H9 (cell line): Measurements from ENCODE around the gene MARCHF3. TPM values are rescaled to one million over a fixed set of nuclear protein-coding genes. Genes with fewer than 3 reads are reported as not detected.

ENCODE experiments used
- DNase-seq: peaks from one replicate; pipeline ENCODE4 v3.0.0-alpha.2; 2017
- H2AFZ ChIP-seq: one replicate; pipeline ENCODE4 v1.6.1; 2013; ENCODE audit warnings: mild to moderate bottlenecking, low read length, control low read depth, moderate library complexity
- H2AK5ac ChIP-seq: 2 replicates; pipeline ENCODE4 v1.6.1; 2013; ENCODE audit warnings: low read length, control low read depth, mixed read lengths; ENCODE audit not compliant: insufficient read length
- H2BK120ac ChIP-seq: one replicate; pipeline ENCODE4 v1.6.1; 2013; ENCODE audit warnings: low read depth, mild to moderate bottlenecking, low read length, control low read depth, inconsistent platforms; ENCODE audit not compliant: poor library complexity, severe bottlenecking
- H2BK12ac ChIP-seq: 2 replicates; pipeline ENCODE4 v1.6.1; 2013; ENCODE audit warnings: low read length, control low read depth, mixed read lengths, low read depth; ENCODE audit not compliant: insufficient read length
- H2BK15ac ChIP-seq: 2 replicates; pipeline ENCODE4 v1.6.1; 2013; ENCODE audit warnings: low read depth, low read length, control low read depth
- H2BK20ac ChIP-seq: one replicate; pipeline ENCODE4 v1.6.1; 2013; ENCODE audit warnings: low read depth, mild to moderate bottlenecking, low read length, control low read depth, inconsistent platforms; ENCODE audit not compliant: poor library complexity, severe bottlenecking
- H2BK5ac ChIP-seq: 2 replicates; pipeline ENCODE4 v1.6.1; 2013; ENCODE audit warnings: low read length, control low read depth, mixed read lengths; ENCODE audit not compliant: insufficient read length
- H3K14ac ChIP-seq: 2 replicates; pipeline ENCODE4 v1.6.1; 2013; ENCODE audit warnings: low read length, control low read depth; ENCODE audit not compliant: insufficient read depth
- H3K18ac ChIP-seq: 2 replicates; pipeline ENCODE4 v1.6.1; 2013; ENCODE audit warnings: low read depth, mild to moderate bottlenecking, mixed read lengths, low read length, control low read depth; ENCODE audit not compliant: insufficient read length
- H3K23ac ChIP-seq: 2 replicates; pipeline ENCODE4 v1.6.1; 2013; ENCODE audit warnings: low read length, control low read depth, mixed read lengths, low read depth; ENCODE audit not compliant: insufficient read length
- H3K23me2 ChIP-seq: 2 replicates; pipeline ENCODE4 v1.6.1; 2013; ENCODE audit warnings: low read depth, mild to moderate bottlenecking, mixed read lengths, low read length, control low read depth; ENCODE audit not compliant: insufficient read length, poor library complexity, severe bottlenecking
- H3K27ac ChIP-seq: 2 replicates; pipeline ENCODE4 v1.5.1; 2013; ENCODE audit warnings: low read length, control low read depth, mixed read lengths, low read depth; ENCODE audit not compliant: insufficient read length
- H3K27me3 ChIP-seq: 2 replicates; pipeline ENCODE4 v1.6.1; 2013; ENCODE audit warnings: low read length, control low read depth, inconsistent platforms; ENCODE audit not compliant: insufficient read depth
- H3K4ac ChIP-seq: 2 replicates; pipeline ENCODE4 v1.6.1; 2013; ENCODE audit warnings: low read depth, mild to moderate bottlenecking, control low read depth, inconsistent platforms, low read length, moderate library complexity
- H3K4me1 ChIP-seq: 2 replicates; pipeline ENCODE4 v1.6.1; 2013; ENCODE audit warnings: low read length, control low read depth, inconsistent platforms; ENCODE audit not compliant: insufficient read depth
- H3K4me2 ChIP-seq: 2 replicates; pipeline ENCODE4 v1.6.1; 2013; ENCODE audit warnings: low read length, control low read depth, mixed read lengths; ENCODE audit not compliant: insufficient read length, insufficient read depth
- H3K56ac ChIP-seq: 2 replicates; pipeline ENCODE4 v1.6.1; 2013; ENCODE audit warnings: low read depth, mild to moderate bottlenecking, mixed read lengths, low read length, control low read depth; ENCODE audit not compliant: insufficient read length
- H3K79me1 ChIP-seq: 2 replicates; pipeline ENCODE4 v1.6.1; 2013; ENCODE audit warnings: low read depth, mild to moderate bottlenecking, moderate library complexity, low read length, control low read depth, inconsistent platforms; ENCODE audit not compliant: insufficient read depth, poor library complexity, severe bottlenecking
- H3K79me2 ChIP-seq: 2 replicates; pipeline ENCODE4 v1.6.1; 2013; ENCODE audit warnings: low read length, control low read depth, inconsistent platforms; ENCODE audit not compliant: insufficient read depth
- H3K9ac ChIP-seq: 2 replicates; pipeline ENCODE4 v1.6.1; 2013; ENCODE audit warnings: low read length, control low read depth, mixed read lengths; ENCODE audit not compliant: insufficient read length; ENCODE audit errors: extremely low read depth
- H3K9me3 ChIP-seq: one replicate; pipeline ENCODE4 v1.6.1; 2013; ENCODE audit warnings: low read depth, low read length, inconsistent platforms; ENCODE audit not compliant: control insufficient read depth
- H3T11ph ChIP-seq: one replicate; pipeline ENCODE4 v1.6.1; 2013; ENCODE audit warnings: mild to moderate bottlenecking, low read length, control low read depth, inconsistent platforms
- H4K20me1 ChIP-seq: one replicate; pipeline ENCODE4 v1.6.1; 2013; ENCODE audit not compliant: control insufficient read depth, insufficient read length, insufficient read depth
- H4K5ac ChIP-seq: 2 replicates; pipeline ENCODE4 v1.6.1; 2013; ENCODE audit warnings: low read depth, mild to moderate bottlenecking, mixed read lengths, low read length, control low read depth; ENCODE audit not compliant: insufficient read length
- H4K8ac ChIP-seq: replicated peaks from 2 replicates; pipeline ENCODE4 v1.6.1; 2013; ENCODE audit warnings: low read length, control low read depth, mixed read lengths, low read depth; ENCODE audit not compliant: insufficient read length
- H4K91ac ChIP-seq: 2 replicates; pipeline ENCODE4 v1.6.1; 2013; ENCODE audit warnings: low read depth, mild to moderate bottlenecking, moderate library complexity, mixed read lengths, low read length, control low read depth; ENCODE audit not compliant: insufficient read length
- H3K27ac Mint-ChIP-seq, 3 experiments: 2 replicates in 2 of 3; 3 replicates in 1 of 3; pipeline ENCODE4 v1.8.0; 2020 to 2021; ENCODE audit warnings: mixed read lengths in 3 of 3, mild to moderate bottlenecking in 1 of 3, moderate library complexity in 1 of 3
- H3K27me3 Mint-ChIP-seq: 2 replicates; pipeline ENCODE4 v1.8.0; 2021; ENCODE audit warnings: low read depth, mild to moderate bottlenecking, moderate library complexity, mixed read lengths
- H3K36me3 Mint-ChIP-seq, 3 experiments: 2 replicates in 2 of 3; 3 replicates in 1 of 3; pipeline ENCODE4 v1.8.0; 2020 to 2021; ENCODE audit warnings: low read depth in 3 of 3, mixed read lengths in 3 of 3; ENCODE audit not compliant: insufficient read depth in 1 of 3
- H3K4me1 Mint-ChIP-seq, 2 experiments: 2 replicates each; pipeline ENCODE4 v1.8.0; 2020; ENCODE audit warnings: mixed read lengths in 2 of 2
- H3K4me3 Mint-ChIP-seq, 2 experiments: 2 replicates in 1 of 2; 3 replicates in 1 of 2; pipeline ENCODE4 v1.8.0; 2020 to 2021; ENCODE audit warnings: mild to moderate bottlenecking in 2 of 2, mixed read lengths in 2 of 2, moderate library complexity in 1 of 2
- H3K9me3 Mint-ChIP-seq, 2 experiments: 2 replicates in 1 of 2; 3 replicates in 1 of 2; pipeline ENCODE4 v1.8.0; 2020; ENCODE audit warnings: mild to moderate bottlenecking in 2 of 2, mixed read lengths in 2 of 2, moderate library complexity in 1 of 2
- WGBS: extraction: QIAGEN DNeasy Blood & Tissue Kit; methylation state at CpG from one replicate; pipeline ENCODE4 v1.1.7; 2013; ENCODE audit warnings: missing lambda C conversion rate, low lambda C conversion rate, mixed read lengths; ENCODE audit not compliant: insufficient read length; ENCODE audit errors: extremely low coverage; 5-methylcytosine and 5-hydroxymethylcytosine counted together
- total RNA-seq: library from RNA; stranded (reverse); gene quantifications from 2 replicates; pipeline ENCODE4 v1.2.1, GENCODE V29; 2021
- TF ChIP-seq, protein P1 (sequence below): fragments of 200-600 bp; sonication (generic); conservative IDR thresholded peaks from 3 replicates; pipeline ENCODE4 v1.8.0; 2021; ENCODE audit warnings: antibody characterized with exemption, mild to moderate bottlenecking

The MARCHF3 gene
- total RNA-seq, 1 experiment from 2014 or later, result 17.7 TPM

- Histone ChIP-seq H4K5ac (no peak overlapping the region), H2BK12ac (no peak overlapping the region), H3K56ac (no peak overlapping the region), H3T11ph (no peak overlapping the region), H3K79me1 (no peaks in the 10 kb centered on the region), H3K9ac (no peak overlapping the region), H4K8ac (no peak overlapping the region), H2AFZ (no peak overlapping the region), H2BK20ac (no peak overlapping the region), H4K91ac (no peak overlapping the region), H2AK5ac (no peak overlapping the region), H2BK5ac (no peak overlapping the region), H3K27ac (no peak overlapping the region), H3K9me3 (no peaks in the 10 kb centered on the region), H3K14ac (no peak overlapping the region), H3K4me2 (no peak overlapping the region), H3K23ac (no peak overlapping the region), H3K27me3 (no peaks in the 10 kb centered on the region), H3K23me2 (peaks cover 14% of the 10 kb centered on the region), H2BK120ac (no peak overlapping the region), H3K4me1 (0 out of 2 replicates have a peak, but pooled peaks cover 2% of the 10 kb centered on the region), H4K20me1 (no peaks in the 10 kb centered on the region), H2BK15ac (no peak overlapping the region), H3K4ac (no peak overlapping the region), H3K79me2 (no peaks in the 10 kb centered on the region), H3K18ac (no peak overlapping the region)
- Mint-ChIP-seq H3K36me3 (no peaks in the 10 kb centered on the region; a peak in 1 of 7 replicates), H3K9me3 (no peaks in the 10 kb centered on the region), H3K4me1 (peaks cover 25 to 32% of the 10 kb centered on the region in 2 experiments), H3K27me3 (peaks cover 18% of the 10 kb centered on the region), H3K4me3 (no peak overlapping the region), H3K27ac (no peak overlapping the region)
- TF ChIP-seq, protein P1, sequence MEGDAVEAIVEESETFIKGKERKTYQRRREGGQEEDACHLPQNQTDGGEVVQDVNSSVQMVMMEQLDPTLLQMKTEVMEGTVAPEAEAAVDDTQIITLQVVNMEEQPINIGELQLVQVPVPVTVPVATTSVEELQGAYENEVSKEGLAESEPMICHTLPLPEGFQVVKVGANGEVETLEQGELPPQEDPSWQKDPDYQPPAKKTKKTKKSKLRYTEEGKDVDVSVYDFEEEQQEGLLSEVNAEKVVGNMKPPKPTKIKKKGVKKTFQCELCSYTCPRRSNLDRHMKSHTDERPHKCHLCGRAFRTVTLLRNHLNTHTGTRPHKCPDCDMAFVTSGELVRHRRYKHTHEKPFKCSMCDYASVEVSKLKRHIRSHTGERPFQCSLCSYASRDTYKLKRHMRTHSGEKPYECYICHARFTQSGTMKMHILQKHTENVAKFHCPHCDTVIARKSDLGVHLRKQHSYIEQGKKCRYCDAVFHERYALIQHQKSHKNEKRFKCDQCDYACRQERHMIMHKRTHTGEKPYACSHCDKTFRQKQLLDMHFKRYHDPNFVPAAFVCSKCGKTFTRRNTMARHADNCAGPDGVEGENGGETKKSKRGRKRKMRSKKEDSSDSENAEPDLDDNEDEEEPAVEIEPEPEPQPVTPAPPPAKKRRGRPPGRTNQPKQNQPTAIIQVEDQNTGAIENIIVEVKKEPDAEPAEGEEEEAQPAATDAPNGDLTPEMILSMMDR, result no peak
- no CpG with 5 or more reads among the region's 2 CpGs for WGBS
- no peak for DNase-seq
Measured at GRCh38 chr5:127026166-127026565, 4.2 kb downstream of the MARCHF3 start.
